GM19372 (cell line): ENCODE measurements around the gene MCF2L2.

Experiments used
- ATAC-seq: cut with Tn5 transposase; IDR thresholded peaks from one replicate; pipeline ENCODE4 v1.9.1; 2021; ENCODE audit warnings: mild to moderate bottlenecking, low read depth, moderate library complexity; ENCODE audit not compliant: unreplicated experiment

Gene MCF2L2

DNA sequence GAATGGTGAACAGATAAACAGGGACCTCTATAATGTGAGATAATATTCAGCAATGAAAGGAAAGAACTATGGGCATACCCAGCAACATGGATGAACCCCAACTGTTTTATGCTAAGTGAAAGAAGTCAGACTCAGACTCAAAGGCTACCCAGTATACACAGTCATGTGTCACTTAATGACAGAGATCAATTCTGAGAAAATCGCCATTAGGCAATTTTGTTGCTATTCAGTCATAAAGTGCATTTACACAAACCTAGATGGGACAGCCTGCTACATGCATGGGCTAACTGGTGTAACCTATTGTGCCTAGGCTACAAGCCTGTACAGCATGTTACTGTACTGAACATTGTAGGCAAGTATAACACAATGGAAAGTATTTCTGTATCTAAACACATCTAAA lies 98.9 kb downstream of the MCF2L2 start:
- no peak for ATAC-seq

DNA sequence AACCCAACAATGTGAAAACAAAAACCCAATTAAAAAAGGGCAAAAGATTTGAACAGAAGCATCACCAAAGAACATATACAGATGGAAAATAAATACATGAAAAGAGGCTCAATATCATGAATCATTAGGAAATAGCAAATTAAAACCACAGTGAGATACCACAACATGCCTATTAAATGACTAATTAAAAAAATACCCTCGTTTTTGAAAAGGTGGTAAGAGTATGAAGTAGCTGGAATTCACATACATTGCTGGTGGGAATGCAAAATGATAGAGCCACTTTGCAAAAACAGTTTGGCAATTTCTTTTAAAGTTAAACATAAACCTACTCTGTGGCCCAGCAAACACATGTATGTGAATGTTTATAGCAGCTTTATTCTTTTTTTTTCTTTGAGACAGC lies 99.6 kb downstream of the MCF2L2 start:
- ATAC-seq = no peak

DNA sequence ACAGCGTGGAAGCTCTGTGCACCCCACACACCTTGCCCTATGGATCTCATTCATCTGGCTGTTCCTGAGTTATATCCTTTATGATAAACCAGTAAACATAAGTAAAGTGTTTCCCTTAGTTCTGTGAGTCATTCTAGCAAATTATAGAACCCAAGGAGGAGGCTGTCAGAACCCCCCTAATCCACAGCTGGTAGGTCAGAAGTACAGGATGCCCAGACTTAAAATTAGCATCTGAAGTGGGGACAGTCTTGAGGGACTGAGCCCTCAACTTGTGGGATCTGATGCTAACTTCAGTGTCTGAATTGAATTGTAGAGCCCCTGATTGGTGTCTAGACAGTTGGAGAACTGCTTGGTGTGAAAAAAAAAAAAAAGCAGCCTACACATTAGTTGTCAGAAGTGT lies 100.3 kb downstream of the MCF2L2 start:
- ATAC-seq = no peak

DNA sequence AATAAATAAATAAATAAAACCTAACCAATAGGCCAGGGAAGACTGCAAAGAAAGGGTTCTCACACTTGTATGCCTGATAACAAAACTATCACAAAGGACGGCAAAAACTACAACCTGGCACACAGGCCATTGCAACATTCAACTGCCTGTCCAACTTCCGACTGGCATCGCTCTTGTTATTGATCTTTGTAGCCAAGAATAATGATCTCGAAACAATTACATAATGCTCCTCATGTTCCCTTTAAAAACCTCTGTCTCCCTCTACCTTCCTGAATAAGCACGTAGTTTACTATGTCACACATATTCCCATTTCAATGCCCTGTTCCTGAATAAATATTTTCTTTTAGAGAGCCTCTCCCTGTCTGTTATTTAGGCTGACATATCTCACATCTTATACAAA lies 101.1 kb downstream of the MCF2L2 start:
- no peak for ATAC-seq

DNA sequence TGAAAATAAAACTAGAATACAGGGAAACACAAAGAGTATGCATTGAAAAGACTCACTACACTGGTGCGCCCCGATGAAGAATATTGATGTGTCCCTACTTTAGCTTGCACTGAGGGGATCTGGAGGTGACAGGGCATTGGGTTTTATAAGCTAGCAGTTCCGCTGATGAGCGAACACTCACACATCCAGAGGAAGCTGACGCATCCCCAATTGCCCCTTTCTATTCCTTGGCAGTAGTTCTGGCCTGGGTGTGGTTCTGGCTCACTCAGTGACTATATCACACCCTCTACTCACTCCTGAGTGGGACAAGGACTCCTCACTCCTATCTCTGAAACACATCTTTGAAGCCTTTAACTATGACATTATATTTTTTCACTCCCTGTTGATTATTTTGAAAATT lies 104.3 kb downstream of the MCF2L2 start:
- ATAC-seq = no peak

DNA sequence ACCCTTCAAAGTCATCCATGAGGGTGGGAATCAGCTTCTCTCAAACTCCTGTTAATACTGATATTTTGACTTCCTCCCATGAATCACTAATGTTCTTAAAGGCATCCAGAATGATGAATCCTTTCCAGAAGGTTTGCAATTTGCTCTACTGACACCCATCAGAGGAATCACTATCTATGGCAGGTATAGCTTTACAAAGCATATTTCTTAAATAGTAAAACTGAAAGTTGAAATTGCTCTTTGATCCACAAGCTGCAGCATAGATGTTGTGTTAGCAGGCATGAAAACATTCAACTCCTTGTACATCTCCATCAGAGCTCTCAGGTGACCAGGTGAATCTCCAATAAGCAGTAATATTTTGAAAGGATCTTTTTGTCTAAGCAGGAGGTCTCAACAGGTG lies 109.0 kb downstream of the MCF2L2 start:
- ATAC-seq = no peak

DNA sequence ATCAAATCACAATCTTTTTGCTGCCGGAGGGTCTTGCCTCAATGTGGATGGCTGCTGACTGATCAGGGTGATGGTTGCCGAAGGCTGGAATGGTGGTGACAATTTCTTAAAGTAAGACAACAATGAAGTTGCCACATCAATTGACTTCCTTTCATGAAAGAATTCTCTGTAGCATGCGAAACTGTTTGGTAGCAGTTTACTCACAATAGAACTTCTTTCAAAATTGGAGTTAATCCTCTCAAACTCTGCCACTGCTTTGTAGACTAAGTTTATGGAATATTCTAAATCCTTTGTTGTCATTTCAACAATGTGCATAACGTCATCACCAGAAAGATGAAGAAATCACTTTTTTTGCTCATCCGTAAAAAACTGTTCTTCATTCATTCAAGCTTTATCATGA lies 109.5 kb downstream of the MCF2L2 start:
- no peak for ATAC-seq

DNA sequence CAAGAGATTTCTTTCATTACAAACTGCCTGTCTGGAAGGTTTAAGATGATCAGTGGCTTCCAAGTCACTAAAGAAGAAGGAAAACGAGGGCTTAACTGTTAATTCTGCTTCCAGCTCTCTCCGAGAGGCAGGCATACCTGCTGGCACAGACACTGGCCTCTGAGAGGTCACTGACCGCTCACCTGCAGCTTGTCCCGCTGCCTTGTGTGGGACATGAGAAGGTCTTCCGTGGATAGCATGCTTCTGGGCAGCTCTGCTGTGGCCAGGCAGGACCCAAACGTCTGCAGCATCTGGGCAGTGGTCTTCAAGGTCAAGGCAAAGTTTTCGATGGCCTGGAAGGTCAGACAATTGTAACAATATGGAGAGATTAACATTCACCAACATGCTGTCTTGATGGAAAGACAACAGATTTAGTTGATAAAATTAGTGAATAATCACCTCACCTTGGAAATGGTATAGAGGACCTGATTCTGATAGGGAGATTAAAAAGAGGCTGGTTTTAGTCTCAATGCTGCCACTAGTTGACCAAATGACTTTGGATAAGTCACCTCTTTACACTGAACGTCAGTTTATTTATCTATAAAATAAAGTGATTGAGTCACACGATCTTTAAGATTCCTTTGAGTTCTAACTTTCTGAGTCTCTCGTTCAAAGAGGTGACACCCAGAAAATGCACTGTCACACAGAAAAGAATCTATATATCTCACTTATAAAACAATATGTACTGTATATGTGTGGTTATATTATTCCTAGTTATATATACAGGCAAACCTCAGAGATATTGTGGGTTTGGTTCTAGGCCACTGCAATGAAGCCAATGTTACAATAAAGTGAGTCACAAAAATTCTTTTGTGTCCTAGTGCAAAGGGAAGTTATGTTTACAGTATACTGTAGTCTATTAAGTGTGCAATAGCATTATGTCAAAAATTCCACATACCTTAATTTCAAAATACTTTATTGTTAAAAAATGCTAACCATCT lies 110.2 kb downstream of the MCF2L2 start:
- ATAC-seq = no peak

DNA sequence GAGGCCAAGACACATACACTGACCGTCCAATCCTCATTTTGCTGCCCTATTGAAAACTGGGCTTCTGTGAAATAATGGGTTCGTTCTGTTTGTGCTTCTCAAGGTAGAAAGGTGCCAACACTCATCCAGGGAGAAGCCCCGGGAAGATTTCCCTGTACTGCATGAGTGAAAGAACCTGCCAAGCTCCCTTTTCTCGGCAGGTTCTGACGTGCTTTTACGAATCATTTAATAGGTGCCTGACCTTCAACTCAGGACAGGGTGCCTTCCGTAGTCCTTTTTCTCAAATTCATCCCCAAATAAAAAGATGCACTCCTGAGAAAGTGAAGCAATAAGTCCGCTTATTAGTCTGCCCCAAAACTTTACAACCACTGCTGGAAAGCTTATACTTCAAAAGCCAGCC lies 111.1 kb downstream of the MCF2L2 start:
- ATAC-seq = no peak

DNA sequence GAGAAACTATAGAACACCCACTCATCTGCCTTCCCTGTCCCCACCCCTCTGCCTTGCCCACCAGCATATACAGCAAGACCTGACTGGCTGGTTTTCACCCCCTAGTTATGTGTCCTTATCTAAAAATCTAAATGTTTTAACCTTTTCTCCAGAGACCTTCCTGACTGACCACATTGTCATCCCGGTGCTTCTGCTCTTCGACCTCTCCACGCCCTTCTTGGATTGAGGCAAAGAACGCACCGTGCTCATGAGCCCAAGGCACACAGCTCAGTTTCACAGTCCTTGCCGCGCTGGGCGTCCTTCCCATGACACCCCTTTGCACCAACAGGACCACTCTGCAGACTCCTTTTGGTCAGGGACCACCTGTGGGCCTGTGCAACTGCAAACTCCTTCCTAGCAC lies 112.7 kb downstream of the MCF2L2 start:
- ATAC-seq = no peak

DNA sequence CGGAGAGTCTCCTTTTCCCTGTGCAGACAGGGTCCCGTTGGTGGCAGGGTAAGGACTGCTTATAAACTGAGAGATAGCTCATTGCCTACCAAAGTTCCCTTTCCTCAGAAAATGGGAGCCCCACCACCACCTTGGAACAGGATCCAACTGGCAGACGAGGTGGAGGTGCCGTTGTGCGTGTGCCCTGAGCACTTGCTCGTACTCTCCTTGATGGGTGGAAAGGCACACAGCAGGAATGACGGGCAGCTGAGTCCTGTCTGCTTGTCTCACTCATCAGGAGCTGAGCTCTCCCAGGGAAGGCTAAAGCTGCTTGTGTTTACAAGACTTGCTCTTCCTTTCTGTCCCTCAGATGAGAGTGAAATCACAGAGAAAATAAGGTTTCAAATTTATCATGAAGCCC lies 114.7 kb downstream of the MCF2L2 start:
- no peak for ATAC-seq

DNA sequence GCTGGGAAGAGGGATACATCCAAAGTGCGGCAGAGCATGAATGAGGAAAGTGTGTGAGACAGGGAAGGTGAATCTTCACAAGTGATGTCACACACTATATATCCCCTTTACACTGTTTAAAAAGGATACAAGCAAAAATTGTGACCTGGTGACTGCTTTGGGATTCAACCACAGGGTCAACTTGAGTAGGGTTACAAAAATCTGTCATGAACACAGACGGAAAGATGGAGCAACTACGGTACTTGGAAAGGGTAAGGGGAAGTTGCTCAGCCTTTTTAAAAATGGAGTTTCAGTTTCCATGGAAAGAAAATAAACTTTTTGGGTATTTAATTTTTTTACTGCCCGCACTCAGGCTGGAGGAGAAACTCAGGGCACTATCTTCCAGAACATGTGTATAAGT lies 115.1 kb downstream of the MCF2L2 start:
- ATAC-seq = no peak

DNA sequence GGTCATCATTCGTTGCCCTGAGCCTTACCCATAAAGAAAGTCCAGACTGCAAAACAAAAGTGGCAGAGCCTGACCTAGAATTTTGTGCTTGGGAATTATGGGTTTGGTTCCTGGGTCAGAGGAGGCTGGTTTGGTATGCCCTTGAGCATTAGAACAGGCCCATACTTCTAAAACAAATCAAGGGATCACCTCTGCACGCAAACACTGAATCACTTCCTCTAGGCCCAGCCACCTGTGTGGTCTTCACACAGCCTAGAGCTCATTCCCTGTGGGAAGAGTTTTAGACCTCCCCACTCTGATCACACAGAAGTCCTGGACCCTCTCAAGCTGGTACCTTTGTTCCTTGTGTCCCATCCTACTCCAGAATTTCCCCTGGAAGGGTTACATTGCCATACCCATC lies 116.0 kb downstream of the MCF2L2 start:
- ATAC-seq = no peak

DNA sequence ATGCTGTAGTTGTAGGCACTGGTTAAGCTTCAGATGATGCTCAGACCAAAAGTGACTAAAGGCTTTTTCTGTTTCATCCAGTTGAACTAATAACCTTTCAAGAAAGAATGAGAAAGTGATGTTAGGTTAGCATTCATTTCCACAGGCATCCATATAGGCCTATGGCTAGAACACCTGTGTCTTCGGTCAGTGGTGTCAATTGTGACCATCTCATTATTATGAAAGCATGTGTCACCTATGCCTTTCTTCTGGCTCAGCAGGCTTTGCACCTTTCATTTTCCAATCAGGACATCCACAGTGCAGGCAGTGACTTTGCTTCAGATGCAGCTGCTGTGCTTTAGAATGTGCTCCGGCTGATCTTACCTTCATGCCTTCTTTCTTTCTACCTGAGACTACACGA lies 117.5 kb downstream of the MCF2L2 start:
- no peak for ATAC-seq

DNA sequence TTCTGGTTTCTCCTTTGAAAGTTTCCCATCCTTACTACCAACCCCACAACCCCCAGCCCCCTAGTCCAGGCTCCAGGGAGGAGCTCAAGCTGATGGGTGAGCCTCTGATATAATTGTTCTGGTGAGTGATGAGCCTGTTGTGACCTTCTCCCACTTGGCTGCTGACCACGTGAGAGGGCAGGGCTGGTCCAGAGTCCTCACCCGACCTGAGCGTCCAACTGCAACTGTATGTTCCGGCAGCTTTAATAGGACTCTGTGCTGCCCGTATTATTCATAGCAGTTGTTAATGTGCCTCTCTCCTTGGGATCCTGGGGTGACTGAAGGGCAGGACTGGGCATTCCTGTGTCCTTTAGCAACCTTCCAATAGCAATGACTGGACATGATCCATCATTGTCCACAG lies 119.1 kb downstream of the MCF2L2 start:
- ATAC-seq = no peak

DNA sequence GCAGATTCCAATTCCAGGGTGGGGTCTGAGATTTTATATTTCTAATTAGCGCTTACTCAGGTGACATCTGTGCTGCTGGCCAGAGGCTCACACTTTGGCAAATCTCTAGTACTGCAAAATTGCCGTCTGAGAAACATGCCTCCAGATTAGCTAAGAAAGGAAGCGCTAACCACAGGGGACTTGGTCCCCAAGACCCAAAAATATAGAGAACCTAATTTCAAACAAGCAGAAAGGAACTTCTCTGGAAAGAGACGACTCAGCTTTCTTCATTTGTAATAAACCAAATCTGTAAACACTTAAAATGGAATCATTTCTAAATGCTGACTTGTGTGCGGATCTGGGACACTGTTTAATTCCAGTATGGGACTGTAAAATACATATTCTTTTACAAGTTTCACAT lies 119.7 kb downstream of the MCF2L2 start:
- no peak for ATAC-seq

DNA sequence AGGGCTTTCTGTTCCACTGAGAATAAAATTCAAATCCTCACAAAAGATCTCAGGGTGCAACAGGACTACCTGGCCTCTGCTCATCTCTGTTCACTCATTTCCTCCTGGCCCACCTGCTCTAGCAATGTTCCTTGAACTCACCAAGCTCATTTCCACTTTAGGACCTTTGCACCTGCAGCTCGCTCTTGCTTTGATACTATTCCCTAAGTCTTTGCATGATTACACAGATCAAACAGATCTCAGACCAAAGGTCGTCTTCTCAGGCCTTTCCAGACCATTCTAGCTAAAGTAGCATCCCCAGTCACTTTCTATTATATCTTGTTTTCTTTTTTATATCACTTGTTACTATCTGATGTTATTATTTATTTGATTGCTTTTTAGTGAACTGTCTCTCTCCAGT lies 120.7 kb downstream of the MCF2L2 start:
- no peak for ATAC-seq

DNA sequence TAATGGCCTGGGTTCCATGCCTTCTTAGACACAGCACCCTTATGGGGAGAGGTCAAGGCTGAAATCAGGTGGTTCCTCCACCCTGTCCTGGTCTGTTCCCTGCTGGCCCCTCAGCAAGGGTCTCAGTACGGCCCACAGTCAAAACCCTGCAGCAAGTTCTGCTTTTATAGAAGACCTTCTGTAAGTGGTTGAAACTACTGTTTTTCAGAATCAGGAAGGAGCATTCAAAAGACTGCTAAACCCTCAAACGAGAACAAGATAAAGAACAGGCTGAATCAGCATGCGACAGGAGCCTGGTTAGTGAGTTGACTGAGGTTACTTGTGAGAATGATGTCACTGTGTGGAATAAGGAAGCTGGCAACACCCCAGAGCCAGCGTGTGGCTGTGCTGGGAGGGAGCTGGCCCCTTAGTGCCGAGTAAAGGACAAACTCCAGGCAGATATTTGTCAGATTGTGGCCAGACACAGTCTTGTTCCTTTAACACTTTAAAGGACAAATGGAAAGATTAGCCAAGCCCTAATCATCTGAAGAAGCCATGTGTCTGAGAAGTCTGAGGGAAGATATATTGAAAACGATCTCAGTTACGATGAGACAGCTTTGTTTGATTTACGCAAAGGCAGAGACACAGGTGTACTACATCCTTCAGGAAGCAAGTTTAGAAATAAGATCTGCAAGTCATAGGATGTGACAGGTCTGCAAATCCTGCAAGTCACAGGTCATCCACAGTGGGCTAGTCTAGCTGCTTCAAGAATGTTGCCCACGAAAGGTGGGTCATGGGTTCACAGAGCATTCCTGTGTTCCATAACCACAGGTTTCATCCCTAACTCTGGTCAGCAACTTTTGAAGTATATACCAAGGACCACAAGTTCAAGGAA lies 121.4 kb downstream of the MCF2L2 start:
- no peak for ATAC-seq

DNA sequence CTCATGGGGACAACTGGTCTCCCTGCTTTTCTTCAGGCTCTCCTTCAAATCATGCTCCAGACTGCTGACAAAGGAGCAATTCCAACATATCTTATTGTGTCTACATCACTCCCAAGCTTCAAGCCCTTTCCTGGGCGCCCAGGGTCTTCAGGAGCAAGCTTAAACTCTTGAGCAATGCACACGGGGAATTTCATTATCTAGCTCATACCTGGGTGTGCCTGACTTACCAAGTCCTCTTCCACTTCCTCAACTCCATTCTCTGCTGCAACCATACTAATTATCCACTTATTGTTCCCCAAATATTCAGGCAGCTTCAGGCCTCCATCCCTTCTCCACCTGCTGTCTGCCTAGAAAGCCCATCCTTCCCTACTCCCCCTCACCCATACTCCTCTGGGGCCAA lies 124.7 kb downstream of the MCF2L2 start:
- ATAC-seq = no peak

DNA sequence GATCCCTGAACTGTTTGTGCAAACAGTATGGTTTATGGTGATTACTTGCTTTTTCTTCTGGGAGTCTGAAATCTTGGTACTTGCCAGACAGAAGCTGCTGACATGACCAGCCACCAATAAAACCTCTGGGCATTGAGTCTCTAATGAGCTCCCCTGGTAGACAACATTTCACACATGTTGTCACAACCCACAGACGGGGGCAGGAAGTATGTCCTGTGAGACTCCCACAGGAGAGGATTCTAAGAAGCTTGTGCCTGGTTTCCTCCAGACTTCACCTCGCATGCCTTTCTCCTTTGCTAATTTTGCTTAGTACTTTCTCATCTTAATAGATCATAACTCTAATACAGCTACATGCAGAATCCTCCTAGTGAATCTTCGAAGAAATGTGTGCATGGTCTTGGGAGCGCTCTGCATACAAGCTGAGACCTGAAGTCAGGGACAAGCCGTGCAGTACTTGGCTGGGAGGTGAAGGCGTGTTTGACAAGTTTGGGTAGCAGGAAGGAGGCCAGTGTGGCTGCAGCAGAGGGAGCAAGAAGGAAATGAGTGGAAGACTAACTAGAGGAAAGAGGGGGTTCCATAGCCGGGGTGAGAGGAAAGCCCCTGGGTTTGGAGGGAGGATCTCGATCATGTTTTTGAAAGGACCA lies 126.4 kb downstream of the MCF2L2 start:
- no peak for ATAC-seq

DNA sequence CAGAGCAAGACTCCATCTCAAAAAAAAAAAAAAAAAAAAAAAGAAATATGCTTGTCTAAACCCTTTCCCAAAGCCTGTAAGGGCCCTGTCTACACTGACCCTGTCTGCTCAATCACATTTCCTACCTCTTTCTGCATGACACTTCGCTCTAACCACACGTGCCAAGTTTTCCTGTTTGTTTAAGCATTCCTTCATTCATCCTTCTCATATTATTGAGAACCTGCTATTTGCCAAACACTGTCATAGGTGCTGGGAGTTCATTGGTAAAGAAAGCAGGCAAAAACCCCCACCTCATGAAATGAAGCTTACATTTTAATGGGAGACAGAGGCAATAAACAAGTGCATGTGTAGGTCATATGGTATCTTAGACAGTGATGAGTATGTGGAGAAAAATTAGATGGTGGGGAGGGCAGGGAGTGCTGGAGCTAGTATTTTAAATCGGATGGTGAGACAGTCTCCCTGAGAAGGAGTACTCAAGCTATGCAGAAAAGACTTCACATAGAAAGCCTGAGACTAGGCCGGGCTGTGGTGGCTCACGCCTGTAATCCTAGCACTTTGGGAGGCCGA lies 127.3 kb downstream of the MCF2L2 start:
- no peak for ATAC-seq
